Osteoblast (primary cell): ENCODE measurements around the gene FBXO45. TPM values are rescaled to one million over a fixed set of nuclear protein-coding genes. Genes with fewer than 3 reads are reported as not detected.
A peak's percentile ranks its signal among the peaks of the same experiment; 100 is the strongest.

Experiments
- DNase-seq: peaks from one replicate; pipeline ENCODE4 v3.0.0; 2011; ENCODE audit warnings: low spot score, mixed read lengths; ENCODE audit not compliant: insufficient read length; ENCODE audit errors: missing footprints
- H2AFZ ChIP-seq: 2 replicates; pipeline ENCODE4 v1.6.0; 2011; ENCODE audit warnings: mild to moderate bottlenecking, low read length
- H3K27ac ChIP-seq: 2 replicates; pipeline ENCODE4 v1.5.1; 2011; ENCODE audit warnings: mild to moderate bottlenecking, low read depth, low read length, moderate library complexity
- H3K27me3 ChIP-seq: 2 replicates; pipeline ENCODE4 v1.6.0; 2012; ENCODE audit warnings: mild to moderate bottlenecking, control low read depth, inconsistent platforms, low read length, moderate library complexity; ENCODE audit not compliant: insufficient read depth
- H3K36me3 ChIP-seq: 2 replicates; pipeline ENCODE4 v1.5.1; 2011; ENCODE audit warnings: mild to moderate bottlenecking, low read length, control low read depth, moderate library complexity; ENCODE audit not compliant: insufficient read depth
- H3K4me1 ChIP-seq: 2 replicates; pipeline ENCODE4 v1.5.1; 2011; ENCODE audit warnings: mild to moderate bottlenecking, low read length, control low read depth, moderate library complexity; ENCODE audit not compliant: insufficient read depth
- H3K4me2 ChIP-seq: 2 replicates; pipeline ENCODE4 v1.6.0; 2011; ENCODE audit warnings: mild to moderate bottlenecking, low read length; ENCODE audit not compliant: insufficient read depth
- H3K4me3 ChIP-seq: fragments of 200-600 bp; sonication (generic); 3 replicates; pipeline ENCODE4 v1.5.1; 2012; ENCODE audit warnings: mild to moderate bottlenecking, low read length, inconsistent platforms; ENCODE audit not compliant: insufficient read depth
- H3K79me2 ChIP-seq: 2 replicates; pipeline ENCODE4 v1.6.0; 2012; ENCODE audit warnings: mild to moderate bottlenecking, low read length, control low read depth, inconsistent platforms; ENCODE audit not compliant: insufficient read depth
- H3K9me3 ChIP-seq: 2 replicates; pipeline ENCODE4 v1.5.1; 2011; ENCODE audit warnings: low read depth, low read length, control low read depth
- H4K20me1 ChIP-seq: 2 replicates; pipeline ENCODE4 v1.6.0; 2012; ENCODE audit warnings: mild to moderate bottlenecking, low read length, control low read depth; ENCODE audit not compliant: insufficient read depth
- CTCF ChIP-seq: IDR thresholded peaks from 2 replicates; pipeline ENCODE4 v1.5.1; 2011; ENCODE audit warnings: mild to moderate bottlenecking, low read depth, low read length, moderate library complexity; ENCODE audit errors: extremely low read depth
- total RNA-seq: library from RNA; depleted of rRNA; stranded (reverse); fragments of >200 nt; gene quantifications from 2 replicates; pipeline ENCODE4 v1.2.3, GENCODE V29; 2012

The FBXO45 gene
- total RNA-seq, 1 donor: 8.0 TPM

- Histone ChIP-seq H3K4me2 (peak overlapping the region; percentile 94), H3K27me3 (peaks cover 4% of the 10 kb centered on the region), H2AFZ (peak overlapping the region; percentile 97), H4K20me1 (no peaks in the 10 kb centered on the region), H3K9me3 (no peaks in the 10 kb centered on the region), H3K36me3 (no peaks in the 10 kb centered on the region), H3K79me2 (no peaks in the 10 kb centered on the region), H3K27ac (peak overlapping the region; percentile 64), H3K4me3 (peak overlapping the region; percentile 88), H3K4me1 (peaks cover 6% of the 10 kb centered on the region)
- TF ChIP-seq CTCF: peak; percentile 8
- DNase-seq: peak; percentile 98
Measured at GRCh38 chr3:196632046-196632751, 63.7 kb downstream of the FBXO45 start.

GRCh38 chr3:196633555-196634151, 65.2 kb downstream of the FBXO45 start:
- no peaks in the 10 kb centered on the region for H3K36me3 ChIP-seq
- peaks cover 5% of the 10 kb centered on the region for H3K4me1 ChIP-seq
- H3K27me3 ChIP-seq: peaks cover 16% of the 10 kb centered on the region
- H3K27ac ChIP-seq: no peak overlapping the region
- no peaks in the 10 kb centered on the region for H3K79me2 ChIP-seq
- no peak overlapping the region for H3K4me3 ChIP-seq
- H3K9me3 ChIP-seq: no peaks in the 10 kb centered on the region
- no peaks in the 10 kb centered on the region for H4K20me1 ChIP-seq
- H3K4me2 ChIP-seq: no peak overlapping the region
- TF ChIP-seq CTCF: no peak
- no peak overlapping the region for H2AFZ ChIP-seq
- no peak for DNase-seq

GRCh38 chr3:196634224-196634623, 65.8 kb downstream of the FBXO45 start:
- Histone ChIP-seq H3K4me2 (no peak overlapping the region), H3K9me3 (no peaks in the 10 kb centered on the region), H3K79me2 (no peaks in the 10 kb centered on the region), H3K27ac (no peak overlapping the region), H3K36me3 (no peaks in the 10 kb centered on the region), H3K4me1 (peaks cover 5% of the 10 kb centered on the region), H4K20me1 (no peaks in the 10 kb centered on the region), H3K4me3 (no peak overlapping the region), H3K27me3 (peaks cover 17% of the 10 kb centered on the region), H2AFZ (no peak overlapping the region)
- TF ChIP-seq CTCF: no peak
- no peak for DNase-seq

GRCh38 chr3:196634829-196635228, 66.4 kb downstream of the FBXO45 start:
- H3K4me2 ChIP-seq: no peak overlapping the region
- no peak overlapping the region for H3K27ac ChIP-seq
- H3K9me3 ChIP-seq: no peaks in the 10 kb centered on the region
- DNase-seq: no peak
- no peak for TF ChIP-seq CTCF
- H3K79me2 ChIP-seq: no peaks in the 10 kb centered on the region
- H2AFZ ChIP-seq: no peak overlapping the region
- H3K36me3 ChIP-seq: no peaks in the 10 kb centered on the region
- H4K20me1 ChIP-seq: no peaks in the 10 kb centered on the region
- H3K4me1 ChIP-seq: peaks cover 7% of the 10 kb centered on the region
- no peak overlapping the region for H3K4me3 ChIP-seq
- peaks cover 17% of the 10 kb centered on the region for H3K27me3 ChIP-seq
